GM10248 (cell line): ENCODE results near the gene CNIH4.
A peak's percentile ranks its signal among the peaks of the same experiment; 100 is the strongest.

ENCODE experiments used
- CTCF ChIA-PET: fragments of 300-600 bp; sonication (Branson Sonifier 250); formaldehyde crosslinking; extraction: SDS; loops from one replicate; lab custom pipeline; 2021; ENCODE audit warnings: antibody characterized with exemption; lab: Yijun Ruan, JAX
- POLR2A ChIA-PET: fragments of 350-650 bp; sonication (Branson Sonifier 250); formaldehyde crosslinking; extraction: SDS; loops from one replicate; lab custom pipeline; 2020; ENCODE audit warnings: antibody characterized with exemption; lab: Yijun Ruan, JAX
- DNase-seq: peaks from one replicate; pipeline ENCODE4 v3.0.0; 2012; ENCODE audit errors: extremely low spot score
- CTCF ChIP-seq: IDR thresholded peaks from 2 replicates; pipeline ENCODE4 v1.5.1; 2012; ENCODE audit warnings: mild to moderate bottlenecking, low read depth; ENCODE audit errors: extremely low read depth, missing control alignments, control extremely low read depth

Gene CNIH4

GRCh38 chr1:224368409-224368808 is 11.7 kb downstream of the CNIH4 start:
- DNase-seq = peak; percentile 32
- no peak for TF ChIP-seq CTCF
- ChIA-PET POLR2A (no interaction called here), CTCF (interaction anchor here (0.7 to 3.9 kb wide), 5 partner anchors 9 to 130 kb away, joined by 3 to 22 read pairs (median 4); partner anchors contain the start of gene CNIH4)

- no peak for TF ChIP-seq CTCF
- DNase-seq = no peak
- POLR2A ChIA-PET = no interaction called here
- CTCF ChIA-PET = interaction anchor here (1.3 to 8.4 kb wide), 2 partner anchors 12 to 16 kb away, joined by 3 to 33 read pairs; no protein-coding TSS in a partner anchor
These were observed 16.4 kb downstream of the CNIH4 start for GRCh38 chr1:224373008-224373590.

- POLR2A ChIA-PET = no interaction called here
- CTCF ChIA-PET = interaction anchor here (1.0 to 8.4 kb wide), 4 partner anchors 10 to 22 kb away, joined by 4 to 33 read pairs (median 6); no protein-coding TSS in a partner anchor
- no peak for DNase-seq
- no peak for TF ChIP-seq CTCF
These were observed 18.4 kb downstream of the CNIH4 start for GRCh38 chr1:224375059-224375458.

- DNase-seq = peak; percentile 64
- TF ChIP-seq CTCF = no peak
- ChIA-PET CTCF (interaction anchor here (0.6 to 8.4 kb wide), 7 partner anchors 7 to 262 kb away, joined by 3 to 33 read pairs (median 4); partner anchors contain the start of gene NVL), POLR2A (no interaction called here)
These were observed 21.0 kb downstream of the CNIH4 start for GRCh38 chr1:224377676-224378006.

- peak; percentile 35 for DNase-seq
- ChIA-PET CTCF (interaction anchor here (0.7 to 2.0 kb wide), 6 partner anchors 9 to 263 kb away, joined by 3 to 4 read pairs (median 4); no protein-coding TSS in a partner anchor), POLR2A (no interaction called here)
- no peak for TF ChIP-seq CTCF
These were observed 22.4 kb downstream of the CNIH4 start for GRCh38 chr1:224378855-224379631.

- DNase-seq = peak; percentile 24
- ChIA-PET POLR2A (no interaction called here), CTCF (interaction anchor here (0.7 to 2.0 kb wide), 5 partner anchors 10 to 22 kb away, joined by 3 to 4 read pairs (median 4); no protein-coding TSS in a partner anchor)
- no peak for TF ChIP-seq CTCF
These were observed 23.3 kb downstream of the CNIH4 start for GRCh38 chr1:224380003-224380402.
